ENCODE data around the gene PPRC1.

Gene PPRC1

DNA sequence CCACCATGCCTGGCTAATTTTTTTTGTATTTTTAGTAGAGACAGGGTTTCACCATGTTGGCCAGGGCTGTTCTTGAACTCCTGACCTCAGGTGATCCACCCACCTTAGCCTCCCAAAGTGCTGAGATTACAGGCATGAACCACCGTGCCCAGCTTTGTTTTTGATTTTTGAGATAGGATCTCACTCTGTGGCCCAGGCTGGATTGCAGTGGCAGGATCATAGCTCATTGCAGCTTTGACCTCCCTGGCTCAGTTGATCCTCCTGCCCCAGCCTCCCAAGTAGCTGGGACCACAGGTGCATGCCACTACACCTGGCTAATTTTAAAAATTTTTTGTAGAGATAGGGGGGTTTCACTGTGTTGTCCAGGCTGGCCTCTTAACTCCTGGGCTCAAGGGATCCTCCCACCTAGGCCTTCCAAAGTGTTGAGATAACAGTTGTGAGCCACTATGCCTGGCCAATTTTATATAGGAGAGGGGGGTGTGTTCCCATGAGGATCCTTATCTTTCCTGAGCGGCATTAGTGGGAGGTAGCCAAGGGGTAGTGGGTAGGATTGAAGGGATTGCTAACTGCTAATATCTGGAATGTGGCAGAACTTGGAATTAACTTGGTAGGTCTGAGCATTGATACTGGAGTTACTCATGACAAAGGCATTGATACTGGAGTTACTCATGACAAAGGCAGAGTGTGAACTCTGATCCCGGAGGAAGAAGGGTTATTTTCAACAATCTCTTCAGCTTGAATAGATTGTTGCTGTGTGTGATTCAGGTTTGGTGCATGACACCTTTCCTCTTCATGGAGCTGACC, 18.3 kb downstream of the PPRC1 start:
- DNase-seq (ENCODE audit: low read depth, low spot score) = no peak
- peak overlapping the region; percentile 49 for H3K4me3 ChIP-seq (ENCODE audit: low read depth, low read length)
- TF ChIP-seq, protein P1, sequence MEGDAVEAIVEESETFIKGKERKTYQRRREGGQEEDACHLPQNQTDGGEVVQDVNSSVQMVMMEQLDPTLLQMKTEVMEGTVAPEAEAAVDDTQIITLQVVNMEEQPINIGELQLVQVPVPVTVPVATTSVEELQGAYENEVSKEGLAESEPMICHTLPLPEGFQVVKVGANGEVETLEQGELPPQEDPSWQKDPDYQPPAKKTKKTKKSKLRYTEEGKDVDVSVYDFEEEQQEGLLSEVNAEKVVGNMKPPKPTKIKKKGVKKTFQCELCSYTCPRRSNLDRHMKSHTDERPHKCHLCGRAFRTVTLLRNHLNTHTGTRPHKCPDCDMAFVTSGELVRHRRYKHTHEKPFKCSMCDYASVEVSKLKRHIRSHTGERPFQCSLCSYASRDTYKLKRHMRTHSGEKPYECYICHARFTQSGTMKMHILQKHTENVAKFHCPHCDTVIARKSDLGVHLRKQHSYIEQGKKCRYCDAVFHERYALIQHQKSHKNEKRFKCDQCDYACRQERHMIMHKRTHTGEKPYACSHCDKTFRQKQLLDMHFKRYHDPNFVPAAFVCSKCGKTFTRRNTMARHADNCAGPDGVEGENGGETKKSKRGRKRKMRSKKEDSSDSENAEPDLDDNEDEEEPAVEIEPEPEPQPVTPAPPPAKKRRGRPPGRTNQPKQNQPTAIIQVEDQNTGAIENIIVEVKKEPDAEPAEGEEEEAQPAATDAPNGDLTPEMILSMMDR (IDR thresholded peaks at IDR 0.05; ENCODE audit: insufficient read depth, low read length, missing control alignments) = no peak
- CTCF ChIA-PET = interaction anchor here (2.7 to 4.2 kb wide), 2 partner anchors 12 to 19 kb away, joined by 14 to 20 read pairs; partner anchors contain the start of gene PPRC1
- POLR2A ChIA-PET = interaction anchor here (0.9 to 1.4 kb wide), 3 partner anchors 16 to 38 kb away, joined by 3 to 5 read pairs (median 4); no protein-coding TSS in a partner anchor

- POLR2A ChIA-PET = interaction anchor here (0.9 to 1.4 kb wide), 3 partner anchors 17 to 39 kb away, joined by 3 to 5 read pairs (median 4); no protein-coding TSS in a partner anchor
- peak within 1 kb of the TSS; percentile 99 for H3K4me3 ChIP-seq (ENCODE audit: low read depth, low read length)
- CTCF ChIA-PET = interaction anchor here (2.7 kb wide), 1 partner anchor 20 kb away, joined by 14 read pairs; the partner anchor contains the start of gene PPRC1
- DNase-seq (ENCODE audit: low read depth, low spot score) = peak; percentile 96
- TF ChIP-seq, protein P1 (IDR thresholded peaks at IDR 0.05; ENCODE audit: insufficient read depth, low read length, missing control alignments) = no peak
These were observed 19.1 kb downstream of the PPRC1 start, which contains the start of gene NOLC1 for GRCh38 chr10:102151774-102152544. Gene NOLC1, plus strand, starts transcription at chr10:102152389. Its CDS starts 22 bp downstream, at chr10:102152411.

GRCh38 chr10:102152545-102152890, 19.7 kb downstream of the PPRC1 start:
- ChIA-PET POLR2A (interaction anchor here (1.4 kb wide), 1 partner anchor 18 kb away, joined by 5 read pairs; no protein-coding TSS in a partner anchor), CTCF (interaction anchor here (2.2 to 2.7 kb wide), 2 partner anchors 17 to 20 kb away, joined by 9 to 14 read pairs; partner anchors contain the start of gene PPRC1)
- DNase-seq (ENCODE audit: low read depth, low spot score) = no peak
- TF ChIP-seq, protein P1 (IDR thresholded peaks at IDR 0.05; ENCODE audit: insufficient read depth, low read length, missing control alignments) = no peak
- H3K4me3 ChIP-seq (ENCODE audit: low read depth, low read length) = peak overlapping the region; percentile 99

- TF ChIP-seq, protein P1 (IDR thresholded peaks at IDR 0.05; ENCODE audit: insufficient read depth, low read length, missing control alignments) = no peak
- H3K4me3 ChIP-seq (ENCODE audit: low read depth, low read length) = peak overlapping the region; percentile 99
- DNase-seq (ENCODE audit: low read depth, low spot score) = no peak
- ChIA-PET POLR2A (interaction anchor here (0.7 kb wide), 1 partner anchor 14 kb away, joined by 3 read pairs; no protein-coding TSS in a partner anchor), CTCF (interaction anchor here (0.6 to 2.7 kb wide), 6 partner anchors 16 to 241 kb away, joined by 3 to 14 read pairs (median 7); partner anchors contain the start of genes ELOVL3 and PPRC1)
These were observed 20.3 kb downstream of the PPRC1 start for GRCh38 chr10:102153093-102153620.

- no peak for DNase-seq (ENCODE audit: low read depth, low spot score)
- ChIA-PET CTCF (interaction anchor here (1.3 to 2.6 kb wide), 5 partner anchors 11 to 82 kb away, joined by 3 to 9 read pairs (median 5); partner anchors contain the start of gene PPRC1), POLR2A (interaction anchor here (0.7 to 0.8 kb wide), 2 partner anchors 16 to 33 kb away, joined by 3 read pairs; no protein-coding TSS in a partner anchor)
- no peak overlapping the region for H3K4me3 ChIP-seq (ENCODE audit: low read depth, low read length)
- TF ChIP-seq, protein P1 (IDR thresholded peaks at IDR 0.05; ENCODE audit: insufficient read depth, low read length, missing control alignments) = no peak
These were observed 21.8 kb downstream of the PPRC1 start for GRCh38 chr10:102154466-102155116.

Measured in AG04449 (cell line).